GM12875 (cell line): ENCODE measurements around the gene FHL2.

Source experiments
- H3K4me3 ChIP-seq: one replicate; pipeline ENCODE4 v1.5.1; 2011; ENCODE audit warnings: low read depth, low read length, control low read depth
- CTCF ChIP-seq: IDR thresholded peaks from 2 replicates; pipeline ENCODE4 v1.5.1; 2011; ENCODE audit warnings: low read depth, mild to moderate bottlenecking, control low read depth, inconsistent platforms, low read length, moderate library complexity, borderline replicate concordance; ENCODE audit not compliant: insufficient read depth

FHL2 gene

GRCh38 chr2:105421053-105421452 lies 22.2 kb upstream of the FHL2 start:
- TF ChIP-seq CTCF: no peak

DNA sequence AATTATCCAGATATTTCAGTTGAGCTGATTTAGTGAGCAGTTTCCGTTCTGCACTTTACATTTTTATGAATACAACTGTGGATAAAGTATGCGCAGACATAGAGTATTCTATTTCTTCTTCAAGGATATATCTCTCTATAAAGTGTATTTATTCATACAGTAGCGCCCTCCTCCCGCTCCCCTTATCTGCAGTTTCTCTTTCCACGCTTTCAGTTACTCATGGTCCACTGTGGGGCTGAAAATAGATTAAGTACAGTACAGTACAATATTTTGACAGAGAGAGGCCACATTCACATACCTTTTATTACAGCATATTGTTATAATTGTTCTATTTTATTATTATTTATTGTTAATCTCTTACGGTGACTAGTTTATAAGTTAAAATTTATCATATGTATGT lies 19.7 kb upstream of the FHL2 start:
- TF ChIP-seq CTCF: no peak

More at GRCh38 chr2:105421053-105421452, 22.2 kb upstream of the FHL2 start:
- no peak overlapping the region for H3K4me3 ChIP-seq

DNA sequence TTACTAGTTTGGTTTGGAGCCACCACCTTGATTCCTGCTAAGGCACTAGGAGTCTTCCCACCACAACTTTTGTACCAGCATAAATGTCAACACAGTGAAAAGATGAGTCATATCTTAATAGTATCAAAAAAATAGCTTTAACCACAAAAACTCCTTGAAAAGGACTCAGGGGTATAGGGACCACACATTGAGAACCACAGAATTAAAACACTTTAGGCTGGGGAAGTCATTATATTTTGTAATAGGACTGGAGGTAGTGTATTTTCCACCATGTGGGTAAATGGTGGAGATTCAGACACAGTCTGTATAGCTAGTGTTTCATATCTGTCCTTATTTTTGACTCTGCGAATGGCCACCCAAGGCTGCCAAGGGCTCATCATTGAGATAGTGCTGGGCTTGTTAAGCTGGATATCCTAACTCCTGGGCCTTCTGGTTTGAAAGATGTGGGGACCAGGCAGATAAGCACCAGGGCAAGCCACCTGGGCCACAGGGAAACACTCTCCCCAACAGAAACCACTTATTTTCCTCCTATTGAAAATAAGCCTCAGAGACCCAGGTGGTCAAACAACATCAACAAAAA lies 19.1 kb upstream of the FHL2 start:
- no peak for TF ChIP-seq CTCF
- H3K4me3 ChIP-seq: no peak overlapping the region

More for the DNA sequence above, 19.7 kb upstream of the FHL2 start:
- no peak overlapping the region for H3K4me3 ChIP-seq

DNA sequence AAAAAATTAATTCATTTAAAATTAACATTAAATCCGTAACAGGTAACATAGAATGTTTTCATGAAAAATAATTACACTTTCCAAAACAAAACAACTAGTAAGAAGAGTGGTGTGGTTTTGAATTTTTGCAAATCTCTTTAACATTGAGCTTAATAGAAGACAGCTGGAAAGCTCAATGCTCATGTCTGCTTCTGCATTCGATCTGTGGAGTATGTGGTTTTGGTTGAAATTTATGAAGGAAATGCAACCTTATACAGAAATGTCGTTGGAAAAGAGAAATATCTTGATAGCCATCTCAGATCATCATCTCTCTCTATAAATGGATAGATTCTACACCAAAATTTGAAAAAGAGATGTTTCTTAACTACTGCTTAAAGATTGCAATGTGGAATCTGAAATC lies 17.3 kb upstream of the FHL2 start:
- H3K4me3 ChIP-seq: no peak overlapping the region
- TF ChIP-seq CTCF: no peak

GRCh38 chr2:105415007-105415406 lies 16.2 kb upstream of the FHL2 start:
- no peak overlapping the region for H3K4me3 ChIP-seq

DNA sequence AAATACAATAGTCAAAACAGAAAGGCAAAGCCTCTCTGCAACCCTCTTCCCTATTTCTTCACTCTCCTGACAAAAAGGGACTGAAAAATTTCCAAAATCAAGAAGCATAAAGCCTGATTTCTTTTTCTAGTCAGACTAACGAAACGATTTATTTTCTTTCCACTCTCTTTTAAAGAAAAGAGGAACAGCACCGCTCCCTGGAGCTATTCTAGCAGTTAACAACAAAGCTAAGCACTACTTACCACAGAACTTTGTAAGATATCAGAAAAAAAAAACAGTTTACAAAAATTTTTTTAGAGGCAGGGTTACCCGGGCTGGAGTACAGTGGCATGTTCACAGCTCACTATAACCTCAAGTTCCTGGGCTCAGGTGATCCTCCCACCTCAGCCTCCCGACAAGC lies 14.4 kb upstream of the FHL2 start:
- H3K4me3 ChIP-seq: no peak overlapping the region
- TF ChIP-seq CTCF: no peak

More at GRCh38 chr2:105415007-105415406, 16.2 kb upstream of the FHL2 start:
- no peak for TF ChIP-seq CTCF

GRCh38 chr2:105412584-105412983 lies 13.7 kb upstream of the FHL2 start:
- H3K4me3 ChIP-seq: no peak overlapping the region
- TF ChIP-seq CTCF: no peak
